HEK293 (cell line): ENCODE data around the gene STIP1.

ENCODE experiments used
- GLIS2 ChIP-seq: fragments of 450-650 bp; formaldehyde crosslinking; IDR thresholded peaks from 2 replicates; pipeline ENCODE4 v1.5.1; 2016; ENCODE audit warnings: missing biosample characterization, missing genetic modification characterization
- KLF10 ChIP-seq: fragments of 450-650 bp; IDR thresholded peaks from 2 replicates; pipeline ENCODE4 v1.5.1; 2018; ENCODE audit warnings: missing biosample characterization, mild to moderate bottlenecking, missing genetic modification characterization
- ZNF155 ChIP-seq: fragments of 450-650 bp; formaldehyde crosslinking; IDR thresholded peaks from 2 replicates; pipeline ENCODE4 v1.5.1; 2016; ENCODE audit warnings: missing biosample characterization, missing genetic modification characterization
- ZNF16 ChIP-seq: fragments of 450-650 bp; formaldehyde crosslinking; IDR thresholded peaks from 2 replicates; pipeline ENCODE4 v1.5.1; 2016; ENCODE audit warnings: low read depth, missing biosample characterization, missing genetic modification characterization
- ZNF221 ChIP-seq: fragments of 450-650 bp; formaldehyde crosslinking; IDR thresholded peaks from 2 replicates; pipeline ENCODE4 v1.5.1; 2017; ENCODE audit warnings: missing biosample characterization, missing genetic modification characterization, borderline replicate concordance
- ZNF24 ChIP-seq: fragments of 450-650 bp; formaldehyde crosslinking; IDR thresholded peaks from 2 replicates; pipeline ENCODE4 v1.5.1; 2016; ENCODE audit warnings: missing biosample characterization, missing genetic modification characterization
- ZNF248 ChIP-seq: fragments of 450-650 bp; formaldehyde crosslinking; IDR thresholded peaks from 2 replicates; pipeline ENCODE4 v1.5.1; 2017; ENCODE audit warnings: missing biosample characterization, missing genetic modification characterization
- ZNF302 ChIP-seq: fragments of 450-650 bp; formaldehyde crosslinking; IDR thresholded peaks from 2 replicates; pipeline ENCODE4 v1.5.1; 2016; ENCODE audit warnings: missing biosample characterization, missing genetic modification characterization, low read depth
- ZNF311 ChIP-seq: fragments of 450-650 bp; formaldehyde crosslinking; IDR thresholded peaks from 2 replicates; pipeline ENCODE4 v1.5.1; 2017; ENCODE audit warnings: missing biosample characterization, missing genetic modification characterization, borderline replicate concordance
- ZNF335 ChIP-seq: fragments of 450-650 bp; formaldehyde crosslinking; conservative IDR thresholded peaks from 2 replicates; pipeline ENCODE4 v1.5.1; 2016; ENCODE audit warnings: missing biosample characterization, missing genetic modification characterization
- ZNF366 ChIP-seq: fragments of 450-650 bp; formaldehyde crosslinking; conservative IDR thresholded peaks from 2 replicates; pipeline ENCODE4 v1.5.1; 2016; ENCODE audit warnings: missing biosample characterization, missing genetic modification characterization
- ZNF48 ChIP-seq: fragments of 450-650 bp; formaldehyde crosslinking; IDR thresholded peaks from 2 replicates; pipeline ENCODE4 v1.5.1; 2016; ENCODE audit warnings: missing biosample characterization, missing genetic modification characterization
- ZNF548 ChIP-seq: fragments of 450-650 bp; formaldehyde crosslinking; IDR thresholded peaks from 2 replicates; pipeline ENCODE4 v1.5.1; 2016; ENCODE audit warnings: missing biosample characterization, missing genetic modification characterization
- ZNF549 ChIP-seq: fragments of 450-650 bp; IDR thresholded peaks from 2 replicates; pipeline ENCODE4 v1.5.1; 2018; ENCODE audit warnings: missing biosample characterization, missing genetic modification characterization, mild to moderate bottlenecking, inconsistent platforms, moderate library complexity
- ZNF626 ChIP-seq: fragments of 450-650 bp; sonication (Bioruptor Pico); formaldehyde crosslinking; IDR thresholded peaks from 2 replicates; pipeline ENCODE4 v1.5.1; 2018; ENCODE audit warnings: missing biosample characterization, missing genetic modification characterization, inconsistent platforms
- TF ChIP-seq, protein P1 (sequence below): fragments of 450-650 bp; formaldehyde crosslinking; IDR thresholded peaks from 2 replicates; pipeline ENCODE4 v1.5.1; 2016; ENCODE audit warnings: missing biosample characterization, missing genetic modification characterization
- TF ChIP-seq, protein P2 (sequence below): fragments of 450-650 bp; formaldehyde crosslinking; IDR thresholded peaks from 2 replicates; pipeline ENCODE4 v1.5.1; 2016; ENCODE audit warnings: missing biosample characterization, missing genetic modification characterization
- TF ChIP-seq, protein P3 (sequence below): fragments of 450-650 bp; formaldehyde crosslinking; IDR thresholded peaks from 2 replicates; pipeline ENCODE4 v1.5.1; 2016; ENCODE audit warnings: missing biosample characterization, missing genetic modification characterization
- TF ChIP-seq, protein P4 (sequence below): fragments of 450-650 bp; formaldehyde crosslinking; IDR thresholded peaks from 2 replicates; pipeline ENCODE4 v1.5.1; 2016; ENCODE audit warnings: missing biosample characterization, missing genetic modification characterization
- TF ChIP-seq, protein P5 (sequence below): fragments of 450-650 bp; formaldehyde crosslinking; IDR thresholded peaks from 2 replicates; pipeline ENCODE4 v1.5.1; 2016; ENCODE audit warnings: missing biosample characterization, missing genetic modification characterization
- TF ChIP-seq, protein P6 (sequence below): fragments of 450-650 bp; formaldehyde crosslinking; IDR thresholded peaks from 2 replicates; pipeline ENCODE4 v1.5.1; 2017; ENCODE audit warnings: missing biosample characterization, missing genetic modification characterization

Gene STIP1

DNA sequence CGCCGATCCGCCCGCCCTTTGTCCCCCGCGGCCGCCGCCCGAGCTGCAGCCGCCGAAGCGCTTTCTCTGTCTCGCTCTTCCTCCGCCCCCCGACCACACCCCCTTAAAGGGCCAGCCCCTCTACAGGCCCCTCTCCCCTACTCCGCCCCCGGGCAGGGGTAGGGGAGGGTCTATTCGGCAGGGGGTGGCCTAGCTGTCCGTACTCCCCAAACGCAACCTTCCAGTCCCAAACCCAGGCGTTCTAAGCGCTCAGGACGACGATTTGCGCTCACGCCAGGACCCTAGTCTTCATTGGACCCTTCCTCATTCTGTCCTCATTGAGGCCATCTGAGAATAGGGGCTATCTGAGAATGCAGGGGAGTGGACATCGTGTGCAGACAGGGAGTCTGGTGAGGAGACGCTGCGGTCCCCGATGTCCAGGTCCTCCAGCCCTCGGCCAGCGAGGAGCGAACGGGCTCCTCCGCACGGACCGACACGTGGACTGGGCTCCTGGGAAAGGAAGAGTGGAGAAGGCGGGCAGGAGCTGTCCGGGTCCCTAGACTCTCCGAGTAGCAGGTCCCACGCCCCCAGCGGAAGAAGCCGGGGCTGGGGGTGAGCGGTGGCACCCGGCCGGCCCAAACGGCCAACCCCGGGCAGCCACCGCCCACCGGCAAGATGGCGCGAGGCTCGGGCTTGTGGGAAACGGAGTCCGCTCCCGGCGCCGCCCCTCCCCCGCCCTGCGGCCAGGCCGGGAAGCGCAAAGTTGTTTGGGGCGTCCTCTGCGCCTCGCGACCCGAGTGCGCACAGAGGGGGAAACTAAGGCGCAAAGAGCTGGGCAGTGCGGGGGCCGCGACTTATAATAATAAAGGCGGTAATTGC lies 61.1 kb downstream of the STIP1 start, which contains the start of gene PPP1R14B (continued):
- TF ChIP-seq, protein P1, sequence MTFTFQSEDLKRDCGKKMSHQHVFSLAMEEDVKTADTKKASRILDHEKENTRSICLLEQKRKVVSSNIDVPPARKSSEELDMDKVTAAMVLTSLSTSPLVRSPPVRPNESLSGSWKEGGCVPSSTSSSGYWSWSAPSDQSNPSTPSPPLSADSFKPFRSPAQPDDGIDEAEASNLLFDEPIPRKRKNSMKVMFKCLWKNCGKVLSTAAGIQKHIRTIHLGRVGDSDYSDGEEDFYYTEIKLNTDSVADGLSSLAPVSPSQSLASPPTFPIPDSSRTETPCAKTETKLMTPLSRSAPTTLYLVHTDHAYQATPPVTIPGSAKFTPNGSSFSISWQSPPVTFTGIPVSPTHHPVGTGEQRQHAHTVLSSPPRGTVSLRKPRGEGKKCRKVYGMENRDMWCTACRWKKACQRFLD, result no peak
- TF ChIP-seq ZNF302 (tag by site-specific recombination) (no peak), ZNF626 (tag by site-specific recombination) (no peak), ZNF48 (tag by site-specific recombination) (no peak), GLIS2 (peak; percentile 87), ZNF248 (no peak), ZNF16 (tag by site-specific recombination) (no peak), KLF10 (peak; percentile 82), ZNF366 (tag by site-specific recombination) (no peak), ZNF311 (tag by site-specific recombination) (no peak), ZNF548 (tag by site-specific recombination) (no peak), ZNF155 (tag by site-specific recombination) (no peak), ZNF549 (tag by site-specific recombination) (no peak), ZNF24 (no peak), ZNF335 (tag by site-specific recombination) (peak; percentile 91), ZNF221 (tag by site-specific recombination) (no peak)
- TF ChIP-seq, protein P2, sequence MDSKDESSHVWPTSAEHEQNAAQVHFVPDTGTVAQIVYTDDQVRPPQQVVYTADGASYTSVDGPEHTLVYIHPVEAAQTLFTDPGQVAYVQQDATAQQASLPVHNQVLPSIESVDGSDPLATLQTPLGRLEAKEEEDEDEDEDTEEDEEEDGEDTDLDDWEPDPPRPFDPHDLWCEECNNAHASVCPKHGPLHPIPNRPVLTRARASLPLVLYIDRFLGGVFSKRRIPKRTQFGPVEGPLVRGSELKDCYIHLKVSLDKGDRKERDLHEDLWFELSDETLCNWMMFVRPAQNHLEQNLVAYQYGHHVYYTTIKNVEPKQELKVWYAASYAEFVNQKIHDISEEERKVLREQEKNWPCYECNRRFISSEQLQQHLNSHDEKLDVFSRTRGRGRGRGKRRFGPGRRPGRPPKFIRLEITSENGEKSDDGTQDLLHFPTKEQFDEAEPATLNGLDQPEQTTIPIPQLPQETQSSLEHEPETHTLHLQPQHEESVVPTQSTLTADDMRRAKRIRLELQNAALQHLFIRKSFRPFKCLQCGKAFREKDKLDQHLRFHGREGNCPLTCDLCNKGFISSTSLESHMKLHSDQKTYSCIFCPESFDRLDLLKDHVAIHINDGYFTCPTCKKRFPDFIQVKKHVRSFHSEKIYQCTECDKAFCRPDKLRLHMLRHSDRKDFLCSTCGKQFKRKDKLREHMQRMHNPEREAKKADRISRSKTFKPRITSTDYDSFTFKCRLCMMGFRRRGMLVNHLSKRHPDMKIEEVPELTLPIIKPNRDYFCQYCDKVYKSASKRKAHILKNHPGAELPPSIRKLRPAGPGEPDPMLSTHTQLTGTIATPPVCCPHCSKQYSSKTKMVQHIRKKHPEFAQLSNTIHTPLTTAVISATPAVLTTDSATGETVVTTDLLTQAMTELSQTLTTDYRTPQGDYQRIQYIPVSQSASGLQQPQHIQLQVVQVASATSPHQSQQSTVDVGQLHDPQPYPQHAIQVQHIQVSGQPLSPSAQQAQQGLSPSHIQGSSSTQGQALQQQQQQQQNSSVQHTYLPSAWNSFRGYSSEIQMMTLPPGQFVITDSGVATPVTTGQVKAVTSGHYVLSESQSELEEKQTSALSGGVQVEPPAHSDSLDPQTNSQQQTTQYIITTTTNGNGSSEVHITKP (tag by site-specific recombination), result peak; percentile 84
- TF ChIP-seq, protein P3, sequence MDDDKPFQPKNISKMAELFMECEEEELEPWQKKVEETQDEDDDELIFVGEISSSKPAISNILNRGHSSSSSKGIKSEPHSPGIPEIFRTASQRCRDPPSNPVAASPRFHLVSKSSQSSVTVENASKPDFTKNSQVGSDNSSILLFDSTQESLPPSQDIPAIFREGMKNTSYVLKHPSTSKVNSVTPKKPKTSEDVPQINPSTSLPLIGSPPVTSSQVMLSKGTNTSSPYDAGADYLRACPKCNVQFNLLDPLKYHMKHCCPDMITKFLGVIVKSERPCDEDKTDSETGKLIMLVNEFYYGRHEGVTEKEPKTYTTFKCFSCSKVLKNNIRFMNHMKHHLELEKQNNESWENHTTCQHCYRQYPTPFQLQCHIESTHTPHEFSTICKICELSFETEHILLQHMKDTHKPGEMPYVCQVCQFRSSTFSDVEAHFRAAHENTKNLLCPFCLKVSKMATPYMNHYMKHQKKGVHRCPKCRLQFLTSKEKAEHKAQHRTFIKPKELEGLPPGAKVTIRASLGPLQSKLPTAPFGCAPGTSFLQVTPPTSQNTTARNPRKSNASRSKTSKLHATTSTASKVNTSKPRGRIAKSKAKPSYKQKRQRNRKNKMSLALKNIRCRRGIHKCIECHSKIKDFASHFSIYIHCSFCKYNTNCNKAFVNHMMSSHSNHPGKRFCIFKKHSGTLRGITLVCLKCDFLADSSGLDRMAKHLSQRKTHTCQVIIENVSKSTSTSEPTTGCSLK, result no peak
- TF ChIP-seq, protein P4, sequence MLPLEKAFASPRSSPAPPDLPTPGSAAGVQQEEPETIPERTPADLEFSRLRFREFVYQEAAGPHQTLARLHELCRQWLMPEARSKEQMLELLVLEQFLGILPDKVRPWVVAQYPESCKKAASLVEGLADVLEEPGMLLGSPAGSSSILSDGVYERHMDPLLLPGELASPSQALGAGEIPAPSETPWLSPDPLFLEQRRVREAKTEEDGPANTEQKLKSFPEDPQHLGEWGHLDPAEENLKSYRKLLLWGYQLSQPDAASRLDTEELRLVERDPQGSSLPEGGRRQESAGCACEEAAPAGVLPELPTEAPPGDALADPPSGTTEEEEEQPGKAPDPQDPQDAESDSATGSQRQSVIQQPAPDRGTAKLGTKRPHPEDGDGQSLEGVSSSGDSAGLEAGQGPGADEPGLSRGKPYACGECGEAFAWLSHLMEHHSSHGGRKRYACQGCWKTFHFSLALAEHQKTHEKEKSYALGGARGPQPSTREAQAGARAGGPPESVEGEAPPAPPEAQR (tag by site-specific recombination), result no peak
- TF ChIP-seq, protein P5, sequence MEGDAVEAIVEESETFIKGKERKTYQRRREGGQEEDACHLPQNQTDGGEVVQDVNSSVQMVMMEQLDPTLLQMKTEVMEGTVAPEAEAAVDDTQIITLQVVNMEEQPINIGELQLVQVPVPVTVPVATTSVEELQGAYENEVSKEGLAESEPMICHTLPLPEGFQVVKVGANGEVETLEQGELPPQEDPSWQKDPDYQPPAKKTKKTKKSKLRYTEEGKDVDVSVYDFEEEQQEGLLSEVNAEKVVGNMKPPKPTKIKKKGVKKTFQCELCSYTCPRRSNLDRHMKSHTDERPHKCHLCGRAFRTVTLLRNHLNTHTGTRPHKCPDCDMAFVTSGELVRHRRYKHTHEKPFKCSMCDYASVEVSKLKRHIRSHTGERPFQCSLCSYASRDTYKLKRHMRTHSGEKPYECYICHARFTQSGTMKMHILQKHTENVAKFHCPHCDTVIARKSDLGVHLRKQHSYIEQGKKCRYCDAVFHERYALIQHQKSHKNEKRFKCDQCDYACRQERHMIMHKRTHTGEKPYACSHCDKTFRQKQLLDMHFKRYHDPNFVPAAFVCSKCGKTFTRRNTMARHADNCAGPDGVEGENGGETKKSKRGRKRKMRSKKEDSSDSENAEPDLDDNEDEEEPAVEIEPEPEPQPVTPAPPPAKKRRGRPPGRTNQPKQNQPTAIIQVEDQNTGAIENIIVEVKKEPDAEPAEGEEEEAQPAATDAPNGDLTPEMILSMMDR (tag by site-specific recombination), result peak; percentile 50
- TF ChIP-seq, protein P6, sequence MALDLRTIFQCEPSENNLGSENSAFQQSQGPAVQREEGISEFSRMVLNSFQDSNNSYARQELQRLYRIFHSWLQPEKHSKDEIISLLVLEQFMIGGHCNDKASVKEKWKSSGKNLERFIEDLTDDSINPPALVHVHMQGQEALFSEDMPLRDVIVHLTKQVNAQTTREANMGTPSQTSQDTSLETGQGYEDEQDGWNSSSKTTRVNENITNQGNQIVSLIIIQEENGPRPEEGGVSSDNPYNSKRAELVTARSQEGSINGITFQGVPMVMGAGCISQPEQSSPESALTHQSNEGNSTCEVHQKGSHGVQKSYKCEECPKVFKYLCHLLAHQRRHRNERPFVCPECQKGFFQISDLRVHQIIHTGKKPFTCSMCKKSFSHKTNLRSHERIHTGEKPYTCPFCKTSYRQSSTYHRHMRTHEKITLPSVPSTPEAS (tag by site-specific recombination), result no peak
